Measurements from ENCODE around the gene ZMYND19. TPM values are rescaled to one million over a fixed set of nuclear protein-coding genes. Genes with fewer than 3 reads are reported as not detected.

ZMYND19 gene
- total and polyA plus RNA-seq, 2 of the 4 experiments (the other 2 are of a cell fraction): 14.3 to 21.4 TPM

GRCh38 chr9:137613738-137614523, 23.6 kb upstream of the ZMYND19 start (continued):
- TF ChIP-seq RCOR1 (IDR thresholded peaks at IDR 0.05; ENCODE audit: insufficient replicate concordance, low read length): no peak

DNA sequence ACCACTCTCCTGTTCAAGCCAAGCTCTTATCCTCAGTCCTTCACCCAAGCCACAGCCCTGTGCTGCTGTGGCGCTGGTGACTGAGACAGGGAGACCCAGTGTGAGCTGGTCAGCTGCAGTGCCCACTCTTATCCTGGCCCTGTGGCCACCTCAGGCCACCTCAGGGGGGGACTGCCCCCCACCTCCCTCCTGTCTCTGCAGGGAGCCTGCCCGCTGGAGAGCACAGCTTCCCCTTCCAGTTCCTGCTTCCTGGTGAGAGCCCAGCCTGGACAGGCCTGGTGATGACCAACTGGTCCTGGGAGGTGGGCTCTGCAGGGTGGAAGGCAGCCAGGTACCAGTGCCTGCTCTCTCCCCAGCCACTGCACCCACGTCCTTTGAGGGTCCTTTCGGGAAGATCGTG, 22.9 kb upstream of the ZMYND19 start:
- no peak overlapping the region for H2BK15ac ChIP-seq (ENCODE audit: low read depth, low read length)
- H2BK5ac ChIP-seq (ENCODE audit: low read depth, low read length, poor library complexity, severe bottlenecking): no peak overlapping the region
- peaks cover 26% of the 10 kb centered on the region for H3K36me3 ChIP-seq (ENCODE audit: control insufficient read depth, insufficient read depth, low read length)
- H4K91ac ChIP-seq (ENCODE audit: insufficient read depth, low read depth, low read length): no peak overlapping the region
- no peak overlapping the region for H2BK20ac ChIP-seq (ENCODE audit: low read depth, low read length)
- in situ Hi-C loops (cut with MboI; ENCODE audit: low sequenced_read_pairs): no loop called here
- no peak overlapping the region for H3K14ac ChIP-seq (replicated peaks; ENCODE audit: low read depth, low read length)
- H4K8ac ChIP-seq (ENCODE audit: low read depth in 2 of 2, low read length in 2 of 2): peak overlapping the region in 1 of 2 experiments; percentile 84; a peak in 1 of 4 replicates
- peak overlapping the region; percentile 71; the same call in 1 of the 2 replicates for H3K4ac ChIP-seq (ENCODE audit: low read depth, low read length)
- no peaks in the 10 kb centered on the region for H3K9me3 ChIP-seq (ENCODE audit: control insufficient read depth, insufficient read depth, low read length)
- H3K23ac ChIP-seq (ENCODE audit: low read depth, low read length): no peak overlapping the region
- DNase-seq (no peak), ATAC-seq (ENCODE audit: low read depth) (no peak)
- H3K27ac ChIP-seq (ENCODE audit: insufficient read depth, low read length): no peak overlapping the region
- ChIA-PET POLR2A (ENCODE audit: unreplicated experiment) (no interaction called here), CTCF (no interaction called here)
- no peak overlapping the region for H3K4me3 ChIP-seq (ENCODE audit: insufficient read depth, low read depth, low read length)
- dilution Hi-C loops (cut with HindIII; ENCODE audit: low sequenced_read_pairs, unreplicated experiment): no loop called here
- H2BK120ac ChIP-seq (ENCODE audit: low read depth, low read length): 0 out of 2 replicates have a peak overlapping the region, but pooled peaks have one; percentile 36
- peaks cover 19% of the 10 kb centered on the region for H4K20me1 ChIP-seq (ENCODE audit: insufficient read depth, low read length)
- no peak overlapping the region for H4K5ac ChIP-seq (ENCODE audit: low read depth, low read length)
- H2AFZ ChIP-seq (replicated peaks; ENCODE audit: low read length, poor library complexity): peak overlapping the region; percentile 41
- peak overlapping the region; percentile 67; the same call in 1 of the 2 replicates for H2AK5ac ChIP-seq (ENCODE audit: low read depth, low read length)
- H3K18ac ChIP-seq (ENCODE audit: low read depth, low read length): no peak overlapping the region
- H3K4me2 ChIP-seq (ENCODE audit: low read depth, low read length): no peak overlapping the region
- BruUV-seq (replicated peaks): no TSS peak
- H2AK9ac ChIP-seq (replicated peaks; ENCODE audit: low read depth, low read length, poor library complexity): peak overlapping the region; percentile 99
- intact Hi-C loops (cut with micrococcal nuclease): no loop called here
- no peaks in the 10 kb centered on the region for H3K27me3 ChIP-seq (ENCODE audit: control insufficient read depth, insufficient read depth, low read length)
- H3K4me1 ChIP-seq (ENCODE audit: control insufficient read depth, insufficient read depth, low read length): peaks cover 16% of the 10 kb centered on the region
- peaks cover 28 to 62% of the 10 kb centered on the region in 2 experiments for H3K79me1 ChIP-seq (ENCODE audit: low read depth in 1 of 2, low read length in 2 of 2)
- H3K9ac ChIP-seq (ENCODE audit: low read depth, low read length): no peak overlapping the region
- H3K9me1 ChIP-seq (ENCODE audit: insufficient read depth, low read length): peaks cover 29% of the 10 kb centered on the region
- H3K56ac ChIP-seq (ENCODE audit: extremely low read depth, insufficient read depth, low read length): no peak overlapping the region
- 96% methylated on average over 4 of the region's 5 CpGs; no CpG with 5 or more reads in 1 of the 2 experiments for WGBS, 2 experiments (ENCODE audit: extremely low coverage in 2 of 2, insufficient read length in 1 of 2)
- TF ChIP-seq MAFK (IDR thresholded peaks at IDR 0.05; ENCODE audit: low read depth, low read length) (no peak), RCOR1 (IDR thresholded peaks at IDR 0.05; ENCODE audit: insufficient replicate concordance, low read length) (no peak), RAD21 (IDR thresholded peaks at IDR 0.05; ENCODE audit: low read length) (no peak), POLR2A (IDR thresholded peaks at IDR 0.05; ENCODE audit: low read depth, low read length) (no peak), BHLHE40 (IDR thresholded peaks at IDR 0.05; ENCODE audit: low read depth, low read length) (no peak), FOS (IDR thresholded peaks at IDR 0.05; ENCODE audit: low read depth, low read length) (no peak), SMC3 (IDR thresholded peaks at IDR 0.05; ENCODE audit: low read depth, low read length) (no peak), MAZ (IDR thresholded peaks at IDR 0.05; ENCODE audit: borderline replicate concordance, low read depth, low read length) (no peak), NFE2L2 (IDR thresholded peaks at IDR 0.05; ENCODE audit: low read depth, low read length) (no peak), CHD1 (IDR thresholded peaks at IDR 0.05; ENCODE audit: low read depth, low read length) (no peak)
- TF ChIP-seq, protein P1, sequence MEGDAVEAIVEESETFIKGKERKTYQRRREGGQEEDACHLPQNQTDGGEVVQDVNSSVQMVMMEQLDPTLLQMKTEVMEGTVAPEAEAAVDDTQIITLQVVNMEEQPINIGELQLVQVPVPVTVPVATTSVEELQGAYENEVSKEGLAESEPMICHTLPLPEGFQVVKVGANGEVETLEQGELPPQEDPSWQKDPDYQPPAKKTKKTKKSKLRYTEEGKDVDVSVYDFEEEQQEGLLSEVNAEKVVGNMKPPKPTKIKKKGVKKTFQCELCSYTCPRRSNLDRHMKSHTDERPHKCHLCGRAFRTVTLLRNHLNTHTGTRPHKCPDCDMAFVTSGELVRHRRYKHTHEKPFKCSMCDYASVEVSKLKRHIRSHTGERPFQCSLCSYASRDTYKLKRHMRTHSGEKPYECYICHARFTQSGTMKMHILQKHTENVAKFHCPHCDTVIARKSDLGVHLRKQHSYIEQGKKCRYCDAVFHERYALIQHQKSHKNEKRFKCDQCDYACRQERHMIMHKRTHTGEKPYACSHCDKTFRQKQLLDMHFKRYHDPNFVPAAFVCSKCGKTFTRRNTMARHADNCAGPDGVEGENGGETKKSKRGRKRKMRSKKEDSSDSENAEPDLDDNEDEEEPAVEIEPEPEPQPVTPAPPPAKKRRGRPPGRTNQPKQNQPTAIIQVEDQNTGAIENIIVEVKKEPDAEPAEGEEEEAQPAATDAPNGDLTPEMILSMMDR (conservative IDR thresholded peaks at IDR 0.05; ENCODE audit: low read depth, low read length): no peak
- TF ChIP-seq, protein P2, sequence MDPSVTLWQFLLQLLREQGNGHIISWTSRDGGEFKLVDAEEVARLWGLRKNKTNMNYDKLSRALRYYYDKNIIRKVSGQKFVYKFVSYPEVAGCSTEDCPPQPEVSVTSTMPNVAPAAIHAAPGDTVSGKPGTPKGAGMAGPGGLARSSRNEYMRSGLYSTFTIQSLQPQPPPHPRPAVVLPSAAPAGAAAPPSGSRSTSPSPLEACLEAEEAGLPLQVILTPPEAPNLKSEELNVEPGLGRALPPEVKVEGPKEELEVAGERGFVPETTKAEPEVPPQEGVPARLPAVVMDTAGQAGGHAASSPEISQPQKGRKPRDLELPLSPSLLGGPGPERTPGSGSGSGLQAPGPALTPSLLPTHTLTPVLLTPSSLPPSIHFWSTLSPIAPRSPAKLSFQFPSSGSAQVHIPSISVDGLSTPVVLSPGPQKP (IDR thresholded peaks at IDR 0.05; ENCODE audit: borderline replicate concordance, low read depth, low read length): no peak
